ENCODE data around the gene BCR.
"Not testable (repeated sequence)": the region's sequence is repeated elsewhere in the genome, so short reads cannot be mapped to it uniquely, and the experiment has no call there.

BCR gene

GRCh38 chr22:23367196-23367595 lies 186.9 kb downstream of the BCR start:
- not testable (repeated sequence) for H3K9ac ChIP-seq (ENCODE audit: low read length in 2 of 2); H3K27ac ChIP-seq (ENCODE audit: low read length); H3K9me3 ChIP-seq (ENCODE audit: control insufficient read depth in 2 of 2, low read length in 2 of 2); H3K27me3 ChIP-seq (ENCODE audit: control insufficient read depth in 1 of 2, insufficient read depth in 2 of 2, low read length in 2 of 2); H3K36me3 ChIP-seq (ENCODE audit: control insufficient read depth in 2 of 2, insufficient read depth in 2 of 2, low read length in 2 of 2); H3K4me3 ChIP-seq (ENCODE audit: low read length in 2 of 2); H3K4me1 ChIP-seq (ENCODE audit: control insufficient read depth, insufficient read depth, low read length)

All from stomach smooth muscle (tissue), 2 donors.